Bronchial epithelial cell (primary cell): Measurements from ENCODE around the gene SPATA7. TPM values are rescaled to one million over a fixed set of nuclear protein-coding genes. Genes with fewer than 3 reads are reported as not detected.

Source experiments
- DNase-seq: peaks from one replicate; pipeline ENCODE4 v3.0.0-alpha.2; 2010; ENCODE audit warnings: low read depth
- FAIRE-seq: peaks from 2 replicates; lab custom pipeline; 2011; peaks lifted over from hg19 to GRCh38; lab: Jason Lieb, UNC
- H3K27me3 ChIP-seq: 2 replicates; pipeline ENCODE4 v1.5.1; 2011; ENCODE audit warnings: low read length; ENCODE audit not compliant: control insufficient read depth, insufficient read depth
- H3K36me3 ChIP-seq: 2 replicates; pipeline ENCODE4 v1.5.1; 2011; ENCODE audit warnings: low read length; ENCODE audit not compliant: control insufficient read depth, insufficient read depth
- H3K4me3 ChIP-seq: 2 replicates; pipeline ENCODE4 v1.5.1; 2011; ENCODE audit warnings: mild to moderate bottlenecking, low read depth, low read length, control low read depth
- CTCF ChIP-seq: IDR thresholded peaks from 2 replicates; pipeline ENCODE4 v1.5.1; 2011; ENCODE audit warnings: mild to moderate bottlenecking, moderate library complexity, low read length, control low read depth, inconsistent platforms; ENCODE audit not compliant: insufficient read depth, severe bottlenecking
- total RNA-seq: library from RNA; depleted of rRNA; stranded (reverse); fragments of >200 nt; gene quantifications from 2 replicates; pipeline ENCODE4 v1.2.1, GENCODE V29; 2014

The SPATA7 gene
- total RNA-seq, 1 donor from 2014 or later = 9.2 TPM

- Histone ChIP-seq H3K36me3 (no peaks in the 10 kb centered on the region), H3K27me3 (no peaks in the 10 kb centered on the region), H3K4me3 (peak overlapping the region; percentile 92)
- FAIRE-seq = no peak
- TF ChIP-seq CTCF = no peak
- DNase-seq = no peak
Observed at GRCh38 chr14:88386256-88386794, 868 bp downstream of the SPATA7 start.

- Histone ChIP-seq H3K4me3 (no peak overlapping the region), H3K27me3 (no peaks in the 10 kb centered on the region), H3K36me3 (no peaks in the 10 kb centered on the region)
- DNase-seq = no peak
- FAIRE-seq = no peak
- TF ChIP-seq CTCF = no peak
Observed at GRCh38 chr14:88388741-88389282, 3.4 kb downstream of the SPATA7 start.

- FAIRE-seq = no peak
- no peak for DNase-seq
- Histone ChIP-seq H3K27me3 (no peaks in the 10 kb centered on the region), H3K4me3 (no peak overlapping the region), H3K36me3 (peaks cover 1% of the 10 kb centered on the region)
- TF ChIP-seq CTCF = no peak
Observed at GRCh38 chr14:88392609-88393008, 7.2 kb downstream of the SPATA7 start.

- Histone ChIP-seq H3K36me3 (no peaks in the 10 kb centered on the region), H3K4me3 (no peak overlapping the region), H3K27me3 (no peaks in the 10 kb centered on the region)
- TF ChIP-seq CTCF = no peak
- FAIRE-seq (no peak), DNase-seq (no peak)
Observed at GRCh38 chr14:88411039-88411438, 25.6 kb downstream of the SPATA7 start.

GRCh38 chr14:88417594-88417993 is 32.1 kb downstream of the SPATA7 start:
- peaks cover 1% of the 10 kb centered on the region for H3K36me3 ChIP-seq
- DNase-seq (no peak), FAIRE-seq (no peak)
- no peak overlapping the region for H3K4me3 ChIP-seq
- TF ChIP-seq CTCF = no peak
- no peaks in the 10 kb centered on the region for H3K27me3 ChIP-seq

- Histone ChIP-seq H3K4me3 (no peak overlapping the region), H3K27me3 (no peaks in the 10 kb centered on the region), H3K36me3 (peaks cover 1% of the 10 kb centered on the region)
- FAIRE-seq (no peak), DNase-seq (no peak)
- TF ChIP-seq CTCF = no peak
Observed at GRCh38 chr14:88420187-88420586, 34.7 kb downstream of the SPATA7 start.
